Middle frontal gyrus (tissue), 1 donor: ENCODE data around the gene KPNA3.
"Not testable (repeated sequence)": the region's sequence is repeated elsewhere in the genome, so short reads cannot be mapped to it uniquely, and the experiment has no call there.

Experiments used
- DNase-seq: peaks from one replicate; pipeline ENCODE4 v3.0.0-alpha.2; 2015; ENCODE audit warnings: low spot score; ENCODE audit errors: extremely low spot score

Gene KPNA3

GRCh38 chr13:49806126-49806536 is 13.6 kb upstream of the KPNA3 start:
- no peak for DNase-seq

GRCh38 chr13:49803047-49803446 is 10.6 kb upstream of the KPNA3 start:
- not testable (repeated sequence) for DNase-seq

GRCh38 chr13:49802426-49802825 is 9.9 kb upstream of the KPNA3 start:
- no peak for DNase-seq

- peak; percentile 3 for DNase-seq
Observed at GRCh38 chr13:49791711-49792549, 552 bp downstream of the KPNA3 start.

- DNase-seq = no peak
Observed at GRCh38 chr13:49791315-49791710, 1.2 kb downstream of the KPNA3 start.

GRCh38 chr13:49789968-49790367 is 2.5 kb downstream of the KPNA3 start:
- DNase-seq = no peak

GRCh38 chr13:49786401-49787008 is 6.0 kb downstream of the KPNA3 start:
- no peak for DNase-seq

- no peak for DNase-seq
Observed at GRCh38 chr13:49784886-49785570, 7.5 kb downstream of the KPNA3 start.

- no peak for DNase-seq
Observed at GRCh38 chr13:49783865-49784264, 8.6 kb downstream of the KPNA3 start.

- DNase-seq = no peak
Observed at GRCh38 chr13:49782784-49783183, 9.7 kb downstream of the KPNA3 start.

- no peak for DNase-seq
Observed at GRCh38 chr13:49781806-49782205, 10.7 kb downstream of the KPNA3 start.

GRCh38 chr13:49779721-49780120 is 12.8 kb downstream of the KPNA3 start:
- DNase-seq = no peak

- no peak for DNase-seq
Observed at GRCh38 chr13:49777746-49778614, 14.5 kb downstream of the KPNA3 start.

GRCh38 chr13:49776871-49777270 is 15.6 kb downstream of the KPNA3 start:
- no peak for DNase-seq

- no peak for DNase-seq
Observed at GRCh38 chr13:49774376-49775005, 18.0 kb downstream of the KPNA3 start.

GRCh38 chr13:49772828-49773227 is 19.7 kb downstream of the KPNA3 start:
- no peak for DNase-seq

- not testable (repeated sequence) for DNase-seq
Observed at GRCh38 chr13:49761811-49762210, 30.7 kb downstream of the KPNA3 start.

GRCh38 chr13:49760558-49760957 is 31.9 kb downstream of the KPNA3 start:
- no peak for DNase-seq

GRCh38 chr13:49759503-49759902 is 33.0 kb downstream of the KPNA3 start:
- DNase-seq = no peak

- no peak for DNase-seq
Observed at GRCh38 chr13:49756263-49756662, 36.2 kb downstream of the KPNA3 start.

GRCh38 chr13:49754146-49754545 is 38.3 kb downstream of the KPNA3 start:
- DNase-seq = no peak
